HepG2 (cell line): ENCODE data around the gene CCM2L. TPM values are rescaled to one million over a fixed set of nuclear protein-coding genes. Genes with fewer than 3 reads are reported as not detected.
A peak's percentile ranks its signal among the peaks of the same experiment; 100 is the strongest.

ENCODE experiments used
- EEA1 ChIP-seq: sonication (generic); formaldehyde crosslinking; IDR thresholded peaks from 2 replicates; pipeline ENCODE4 v1.5.1; 2020; ENCODE audit warnings: mild to moderate bottlenecking, missing genetic modification reagents, borderline replicate concordance
- EED ChIP-seq: sonication (generic); formaldehyde crosslinking; IDR thresholded peaks from 2 replicates; pipeline ENCODE4 v1.5.0; 2020; ENCODE audit warnings: mild to moderate bottlenecking, missing genetic modification reagents
- FOXM1 ChIP-seq: sonication (generic); formaldehyde crosslinking; IDR thresholded peaks from 2 replicates; pipeline ENCODE4 v1.5.0; 2020; ENCODE audit warnings: missing genetic modification reagents
- FOXO1 ChIP-seq: sonication (generic); formaldehyde crosslinking; IDR thresholded peaks from 2 replicates; pipeline ENCODE4 v1.4.0; 2020; ENCODE audit warnings: missing genetic modification reagents
- HIVEP1 ChIP-seq: sonication (generic); formaldehyde crosslinking; IDR thresholded peaks from 2 replicates; pipeline ENCODE4 v1.4.0; 2020; ENCODE audit warnings: mild to moderate bottlenecking, missing genetic modification reagents
- MZF1 ChIP-seq: sonication (generic); formaldehyde crosslinking; IDR thresholded peaks from 2 replicates; pipeline ENCODE4 v1.8.1; 2023; ENCODE audit warnings: mild to moderate bottlenecking, missing genetic modification reagents, borderline replicate concordance
- NR1H2 ChIP-seq: sonication (generic); formaldehyde crosslinking; IDR thresholded peaks from 2 replicates; pipeline ENCODE4 v1.8.1; 2022; ENCODE audit warnings: low read depth, missing genetic modification reagents, borderline replicate concordance
- TMF1 ChIP-seq: sonication (generic); formaldehyde crosslinking; IDR thresholded peaks from 2 replicates; pipeline ENCODE4 v1.8.1; 2022; ENCODE audit warnings: low read depth, missing genetic modification reagents
- ZNF547 ChIP-seq: sonication (generic); formaldehyde crosslinking; IDR thresholded peaks from 2 replicates; pipeline ENCODE4 v1.5.1; 2020; ENCODE audit warnings: mild to moderate bottlenecking, missing genetic modification reagents
- ZSCAN25 ChIP-seq: sonication (generic); formaldehyde crosslinking; IDR thresholded peaks from 2 replicates; pipeline ENCODE4 v1.8.0; 2022; ENCODE audit warnings: mild to moderate bottlenecking, missing genetic modification reagents
- polyA plus RNA-seq, 8 experiments: library from polyadenylated mRNA; depleted of rRNA in 3 of 8; stranded (reverse) in 7 of 8; unstranded in 1 of 8; fragments of >200 nt; fragmentation: Illumina TruSeq in 4 of 8; extraction: Trizol in 4 of 8; gene quantifications; 2 replicates each; pipeline versions ENCODE4 v1.2.1 to v1.2.3, GENCODE V29; 2011 to 2016; ENCODE audit warnings: low read depth in 4 of 8, missing spikeins in 1 of 8, mixed read lengths in 1 of 8; ENCODE audit not compliant: insufficient read depth in 1 of 8
- total RNA-seq, 5 experiments: library from RNA; depleted of rRNA; stranded (reverse); fragments of >200 nt; fragmentation: Illumina TruSeq; extraction: Trizol; gene quantifications; 2 replicates each; pipeline ENCODE4 v1.2.3, GENCODE V29; 2016; ENCODE audit warnings: low read depth in 1 of 5
- TF ChIP-seq, protein P1 (sequence below): sonication (generic); formaldehyde crosslinking; conservative IDR thresholded peaks from 2 replicates; pipeline ENCODE4 v1.4.0; 2020; ENCODE audit warnings: missing genetic modification reagents
- TF ChIP-seq, protein P2 (sequence below): sonication (generic); formaldehyde crosslinking; IDR thresholded peaks from 2 replicates; pipeline ENCODE4 v1.4.0; 2020; ENCODE audit warnings: missing genetic modification reagents, mild to moderate bottlenecking, borderline replicate concordance
- TF ChIP-seq, protein P3 (sequence below): sonication (generic); formaldehyde crosslinking; IDR thresholded peaks from 2 replicates; pipeline ENCODE4 v1.5.0; 2020; ENCODE audit warnings: mild to moderate bottlenecking, missing genetic modification reagents, borderline replicate concordance
- TF ChIP-seq, protein P4 (sequence below): sonication (generic); formaldehyde crosslinking; IDR thresholded peaks from 2 replicates; pipeline ENCODE4 v1.5.1; 2020; ENCODE audit warnings: mild to moderate bottlenecking, missing genetic modification reagents, moderate library complexity

Gene CCM2L
- total and polyA plus RNA-seq, 2 of the 13 experiments (the other 11 are each of a cell fraction or from before 2014, with no cell fraction given) = 0.15 TPM; not detected in 1

DNA sequence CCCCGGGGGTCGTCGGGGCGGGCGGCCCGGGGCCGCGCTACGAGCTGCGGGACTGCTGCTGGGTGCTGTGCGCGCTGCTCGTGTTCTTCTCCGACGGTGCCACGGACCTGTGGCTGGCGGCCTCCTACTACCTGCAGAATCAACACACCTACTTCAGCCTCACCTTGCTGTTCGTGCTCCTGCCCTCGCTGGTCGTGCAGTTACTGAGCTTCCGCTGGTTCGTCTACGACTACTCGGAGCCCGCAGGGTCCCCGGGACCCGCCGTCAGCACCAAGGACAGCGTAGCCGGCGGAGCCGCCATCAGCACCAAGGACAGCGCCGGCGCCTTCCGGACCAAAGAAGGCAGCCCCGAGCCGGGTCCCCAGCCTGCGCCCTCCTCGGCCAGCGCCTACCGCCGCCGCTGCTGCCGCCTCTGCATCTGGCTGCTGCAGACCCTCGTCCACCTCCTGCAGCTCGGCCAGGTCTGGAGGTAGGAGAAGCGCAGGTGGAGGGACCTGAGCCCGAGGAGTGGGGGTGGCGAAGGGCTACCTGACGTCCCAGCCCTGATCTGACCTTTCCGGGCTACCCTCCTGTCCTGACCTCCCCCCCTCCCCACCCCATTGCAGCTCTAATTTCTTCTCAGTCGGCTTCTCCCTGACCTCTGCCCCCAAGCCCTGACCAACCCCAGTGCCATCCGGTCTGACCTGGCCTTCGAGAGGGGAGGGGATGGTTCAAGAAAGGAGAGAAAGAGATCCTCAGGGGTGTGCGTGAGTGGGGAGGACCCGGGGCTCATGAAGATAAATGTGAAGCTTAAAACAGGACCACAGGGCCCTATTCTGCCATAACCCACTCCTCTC, 41.7 kb upstream of the CCM2L start (continued):
- TF ChIP-seq, protein P1, sequence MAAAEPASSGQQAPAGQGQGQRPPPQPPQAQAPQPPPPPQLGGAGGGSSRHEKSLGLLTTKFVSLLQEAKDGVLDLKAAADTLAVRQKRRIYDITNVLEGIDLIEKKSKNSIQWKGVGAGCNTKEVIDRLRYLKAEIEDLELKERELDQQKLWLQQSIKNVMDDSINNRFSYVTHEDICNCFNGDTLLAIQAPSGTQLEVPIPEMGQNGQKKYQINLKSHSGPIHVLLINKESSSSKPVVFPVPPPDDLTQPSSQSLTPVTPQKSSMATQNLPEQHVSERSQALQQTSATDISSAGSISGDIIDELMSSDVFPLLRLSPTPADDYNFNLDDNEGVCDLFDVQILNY = peak; percentile 100
- TF ChIP-seq HIVEP1 (CRISPR knock-in tag) (peak; percentile 100), ZNF547 (CRISPR knock-in tag) (peak; percentile 100), MZF1 (peak; percentile 100), EEA1 (CRISPR knock-in tag) (peak; percentile 100), FOXO1 (CRISPR knock-in tag) (peak; percentile 100), FOXM1 (CRISPR knock-in tag) (peak; percentile 100), EED (CRISPR knock-in tag) (peak; percentile 100), ZSCAN25 (peak; percentile 99), TMF1 (CRISPR knock-in tag) (peak; percentile 100), NR1H2 (peak; percentile 100)
- TF ChIP-seq, protein P2, sequence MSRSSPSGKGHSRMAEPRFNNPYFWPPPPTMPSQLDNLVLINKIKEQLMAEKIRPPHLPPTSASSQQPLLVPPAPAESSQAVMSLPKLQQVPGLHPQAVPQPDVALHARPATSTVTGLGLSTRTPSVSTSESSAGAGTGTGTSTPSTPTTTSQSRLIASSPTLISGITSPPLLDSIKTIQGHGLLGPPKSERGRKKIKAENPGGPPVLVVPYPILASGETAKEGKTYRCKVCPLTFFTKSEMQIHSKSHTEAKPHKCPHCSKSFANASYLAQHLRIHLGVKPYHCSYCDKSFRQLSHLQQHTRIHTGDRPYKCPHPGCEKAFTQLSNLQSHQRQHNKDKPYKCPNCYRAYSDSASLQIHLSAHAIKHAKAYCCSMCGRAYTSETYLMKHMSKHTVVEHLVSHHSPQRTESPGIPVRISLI (CRISPR knock-in tag) = peak; percentile 98
- TF ChIP-seq, protein P3, sequence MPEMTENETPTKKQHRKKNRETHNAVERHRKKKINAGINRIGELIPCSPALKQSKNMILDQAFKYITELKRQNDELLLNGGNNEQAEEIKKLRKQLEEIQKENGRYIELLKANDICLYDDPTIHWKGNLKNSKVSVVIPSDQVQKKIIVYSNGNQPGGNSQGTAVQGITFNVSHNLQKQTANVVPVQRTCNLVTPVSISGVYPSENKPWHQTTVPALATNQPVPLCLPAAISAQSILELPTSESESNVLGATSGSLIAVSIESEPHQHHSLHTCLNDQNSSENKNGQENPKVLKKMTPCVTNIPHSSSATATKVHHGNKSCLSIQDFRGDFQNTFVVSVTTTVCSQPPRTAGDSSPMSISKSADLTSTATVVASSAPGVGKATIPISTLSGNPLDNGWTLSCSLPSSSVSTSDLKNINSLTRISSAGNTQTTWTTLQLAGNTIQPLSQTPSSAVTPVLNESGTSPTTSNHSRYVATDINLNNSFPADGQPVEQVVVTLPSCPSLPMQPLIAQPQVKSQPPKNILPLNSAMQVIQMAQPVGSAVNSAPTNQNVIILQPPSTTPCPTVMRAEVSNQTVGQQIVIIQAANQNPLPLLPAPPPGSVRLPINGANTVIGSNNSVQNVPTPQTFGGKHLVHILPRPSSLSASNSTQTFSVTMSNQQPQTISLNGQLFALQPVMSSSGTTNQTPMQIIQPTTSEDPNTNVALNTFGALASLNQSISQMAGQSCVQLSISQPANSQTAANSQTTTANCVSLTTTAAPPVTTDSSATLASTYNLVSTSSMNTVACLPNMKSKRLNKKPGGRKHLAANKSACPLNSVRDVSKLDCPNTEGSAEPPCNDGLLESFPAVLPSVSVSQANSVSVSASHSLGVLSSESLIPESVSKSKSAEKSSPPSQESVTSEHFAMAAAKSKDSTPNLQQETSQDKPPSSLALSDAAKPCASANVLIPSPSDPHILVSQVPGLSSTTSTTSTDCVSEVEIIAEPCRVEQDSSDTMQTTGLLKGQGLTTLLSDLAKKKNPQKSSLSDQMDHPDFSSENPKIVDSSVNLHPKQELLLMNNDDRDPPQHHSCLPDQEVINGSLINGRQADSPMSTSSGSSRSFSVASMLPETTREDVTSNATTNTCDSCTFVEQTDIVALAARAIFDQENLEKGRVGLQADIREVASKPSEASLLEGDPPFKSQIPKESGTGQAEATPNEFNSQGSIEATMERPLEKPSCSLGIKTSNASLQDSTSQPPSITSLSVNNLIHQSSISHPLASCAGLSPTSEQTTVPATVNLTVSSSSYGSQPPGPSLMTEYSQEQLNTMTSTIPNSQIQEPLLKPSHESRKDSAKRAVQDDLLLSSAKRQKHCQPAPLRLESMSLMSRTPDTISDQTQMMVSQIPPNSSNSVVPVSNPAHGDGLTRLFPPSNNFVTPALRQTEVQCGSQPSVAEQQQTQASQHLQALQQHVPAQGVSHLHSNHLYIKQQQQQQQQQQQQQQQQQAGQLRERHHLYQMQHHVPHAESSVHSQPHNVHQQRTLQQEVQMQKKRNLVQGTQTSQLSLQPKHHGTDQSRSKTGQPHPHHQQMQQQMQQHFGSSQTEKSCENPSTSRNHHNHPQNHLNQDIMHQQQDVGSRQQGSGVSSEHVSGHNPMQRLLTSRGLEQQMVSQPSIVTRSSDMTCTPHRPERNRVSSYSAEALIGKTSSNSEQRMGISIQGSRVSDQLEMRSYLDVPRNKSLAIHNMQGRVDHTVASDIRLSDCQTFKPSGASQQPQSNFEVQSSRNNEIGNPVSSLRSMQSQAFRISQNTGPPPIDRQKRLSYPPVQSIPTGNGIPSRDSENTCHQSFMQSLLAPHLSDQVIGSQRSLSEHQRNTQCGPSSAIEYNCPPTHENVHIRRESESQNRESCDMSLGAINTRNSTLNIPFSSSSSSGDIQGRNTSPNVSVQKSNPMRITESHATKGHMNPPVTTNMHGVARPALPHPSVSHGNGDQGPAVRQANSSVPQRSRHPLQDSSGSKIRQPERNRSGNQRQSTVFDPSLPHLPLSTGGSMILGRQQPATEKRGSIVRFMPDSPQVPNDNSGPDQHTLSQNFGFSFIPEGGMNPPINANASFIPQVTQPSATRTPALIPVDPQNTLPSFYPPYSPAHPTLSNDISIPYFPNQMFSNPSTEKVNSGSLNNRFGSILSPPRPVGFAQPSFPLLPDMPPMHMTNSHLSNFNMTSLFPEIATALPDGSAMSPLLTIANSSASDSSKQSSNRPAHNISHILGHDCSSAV = peak; percentile 100
- TF ChIP-seq, protein P4, sequence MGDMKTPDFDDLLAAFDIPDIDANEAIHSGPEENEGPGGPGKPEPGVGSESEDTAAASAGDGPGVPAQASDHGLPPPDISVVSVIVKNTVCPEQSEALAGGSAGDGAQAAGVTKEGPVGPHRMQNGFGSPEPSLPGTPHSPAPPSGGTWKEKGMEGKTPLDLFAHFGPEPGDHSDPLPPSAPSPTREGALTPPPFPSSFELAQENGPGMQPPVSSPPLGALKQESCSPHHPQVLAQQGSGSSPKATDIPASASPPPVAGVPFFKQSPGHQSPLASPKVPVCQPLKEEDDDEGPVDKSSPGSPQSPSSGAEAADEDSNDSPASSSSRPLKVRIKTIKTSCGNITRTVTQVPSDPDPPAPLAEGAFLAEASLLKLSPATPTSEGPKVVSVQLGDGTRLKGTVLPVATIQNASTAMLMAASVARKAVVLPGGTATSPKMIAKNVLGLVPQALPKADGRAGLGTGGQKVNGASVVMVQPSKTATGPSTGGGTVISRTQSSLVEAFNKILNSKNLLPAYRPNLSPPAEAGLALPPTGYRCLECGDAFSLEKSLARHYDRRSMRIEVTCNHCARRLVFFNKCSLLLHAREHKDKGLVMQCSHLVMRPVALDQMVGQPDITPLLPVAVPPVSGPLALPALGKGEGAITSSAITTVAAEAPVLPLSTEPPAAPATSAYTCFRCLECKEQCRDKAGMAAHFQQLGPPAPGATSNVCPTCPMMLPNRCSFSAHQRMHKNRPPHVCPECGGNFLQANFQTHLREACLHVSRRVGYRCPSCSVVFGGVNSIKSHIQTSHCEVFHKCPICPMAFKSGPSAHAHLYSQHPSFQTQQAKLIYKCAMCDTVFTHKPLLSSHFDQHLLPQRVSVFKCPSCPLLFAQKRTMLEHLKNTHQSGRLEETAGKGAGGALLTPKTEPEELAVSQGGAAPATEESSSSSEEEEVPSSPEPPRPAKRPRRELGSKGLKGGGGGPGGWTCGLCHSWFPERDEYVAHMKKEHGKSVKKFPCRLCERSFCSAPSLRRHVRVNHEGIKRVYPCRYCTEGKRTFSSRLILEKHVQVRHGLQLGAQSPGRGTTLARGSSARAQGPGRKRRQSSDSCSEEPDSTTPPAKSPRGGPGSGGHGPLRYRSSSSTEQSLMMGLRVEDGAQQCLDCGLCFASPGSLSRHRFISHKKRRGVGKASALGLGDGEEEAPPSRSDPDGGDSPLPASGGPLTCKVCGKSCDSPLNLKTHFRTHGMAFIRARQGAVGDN (CRISPR knock-in tag) = peak; percentile 99
